Measurements from ENCODE around the gene CEMP1.
A peak's percentile ranks its signal among the peaks of the same experiment; 100 is the strongest.
"Not testable (repeated sequence)": the region's sequence is repeated elsewhere in the genome, so short reads cannot be mapped to it uniquely, and the experiment has no call there.

The CEMP1 gene

DNA sequence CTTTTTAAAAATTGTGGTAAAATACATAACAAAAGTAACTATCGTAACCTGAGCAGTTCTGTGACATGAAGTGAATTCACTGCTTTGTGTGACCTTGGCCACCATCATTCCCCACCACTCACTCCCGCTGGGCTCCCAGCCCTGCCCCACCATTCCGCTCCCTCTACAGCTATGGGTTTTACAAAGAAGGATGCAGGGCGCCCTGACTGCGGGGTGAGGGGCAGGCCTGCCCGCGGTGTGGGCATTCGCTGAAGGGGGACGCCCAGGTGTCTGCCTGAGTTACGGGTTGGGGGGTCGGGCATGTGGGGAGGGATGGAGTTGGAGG is at the start of gene CEMP1:
CEMP1 (minus strand) TSS at position 38 of the 325 bp plus-strand sequence. CDS start 335 bp downstream, outside the sequence.
- DNase-seq (ENCODE audit: low spot score): no peak

GRCh38 chr16:2580818-2581217 is 49.6 kb upstream of the CEMP1 start:
- not testable (repeated sequence) for DNase-seq (ENCODE audit: low spot score)

DNA sequence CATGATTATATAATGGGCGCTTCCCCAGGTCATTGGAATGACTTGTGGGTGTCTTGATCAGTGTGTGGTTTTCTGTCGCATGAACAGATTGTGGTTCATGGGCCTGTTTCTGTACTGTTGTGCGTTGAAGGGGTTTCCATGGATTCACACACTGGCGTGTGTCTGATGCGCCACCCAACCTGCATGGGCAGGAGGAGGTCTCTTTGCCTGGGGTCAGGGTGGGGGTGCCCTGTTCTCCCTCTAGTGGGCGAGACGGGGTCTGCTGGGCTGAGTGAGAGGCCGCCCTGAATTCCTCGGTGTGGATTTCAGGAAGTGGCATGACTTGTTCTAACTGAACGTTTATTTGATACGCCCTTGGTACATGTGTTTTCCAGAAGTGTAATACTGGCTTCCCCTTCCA is 48.9 kb upstream of the CEMP1 start:
- DNase-seq (ENCODE audit: low spot score): not testable (repeated sequence)

DNA sequence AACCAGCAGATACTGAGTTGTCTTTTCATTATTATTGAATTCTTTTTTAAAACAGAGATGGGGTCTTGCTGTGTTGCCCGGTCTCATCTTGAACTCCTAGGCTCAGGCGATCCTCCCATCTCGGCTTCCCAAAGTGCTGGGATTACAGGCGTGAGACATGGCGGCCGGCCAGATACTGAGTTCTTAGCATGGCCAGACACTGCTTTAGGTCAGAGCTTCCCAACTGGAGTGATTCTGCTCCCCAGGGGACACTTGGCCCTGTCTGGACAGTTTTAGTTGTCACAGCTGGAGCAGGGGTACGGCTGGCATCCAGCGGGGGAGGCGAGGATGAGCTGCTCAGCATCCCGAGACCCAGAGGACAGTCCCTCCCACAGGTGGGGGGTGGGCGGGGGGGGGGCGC is 47.7 kb upstream of the CEMP1 start:
- not testable (repeated sequence) for DNase-seq (ENCODE audit: low spot score)

DNA sequence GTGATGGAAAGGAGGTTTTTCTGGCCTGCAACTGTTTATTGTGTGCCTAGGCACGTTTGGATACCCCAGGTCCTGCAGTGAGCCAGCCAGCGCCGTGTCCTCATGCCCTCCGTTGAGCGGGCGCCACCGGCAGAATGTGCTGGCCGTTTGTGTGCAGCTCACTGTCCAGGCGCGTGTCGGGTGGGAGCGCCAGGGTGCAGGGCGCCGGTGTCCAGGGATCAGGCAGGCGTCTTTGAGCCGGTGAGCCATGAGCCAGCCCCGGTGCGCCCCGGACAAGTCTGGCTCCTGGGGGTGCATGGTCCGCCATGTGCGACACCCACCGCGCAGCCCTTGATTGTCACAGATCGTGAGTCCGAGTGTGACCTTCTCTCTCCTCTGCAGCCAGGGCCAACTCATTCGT is 45.8 kb upstream of the CEMP1 start:
- DNase-seq (ENCODE audit: low spot score): not testable (repeated sequence)

DNA sequence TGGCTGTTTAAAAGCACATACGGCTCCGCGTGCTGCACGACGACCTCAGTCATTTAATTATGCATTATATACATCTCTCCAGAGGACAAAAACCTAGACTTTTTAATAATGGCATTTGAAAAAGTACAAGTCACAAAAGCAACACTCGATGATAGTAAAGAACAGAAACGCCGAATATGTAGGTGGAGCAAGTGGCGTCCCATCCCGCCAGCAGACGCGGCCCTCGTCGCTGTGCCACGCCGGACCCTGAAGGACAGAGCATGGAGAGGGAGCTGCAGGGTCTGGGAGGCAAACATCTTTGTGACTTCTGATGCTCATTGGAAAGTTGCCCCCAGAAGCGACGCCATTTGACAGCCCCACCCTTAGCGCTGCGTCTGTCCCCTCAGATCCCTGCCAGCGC is 44.6 kb upstream of the CEMP1 start:
- not testable (repeated sequence) for DNase-seq (ENCODE audit: low spot score)

DNA sequence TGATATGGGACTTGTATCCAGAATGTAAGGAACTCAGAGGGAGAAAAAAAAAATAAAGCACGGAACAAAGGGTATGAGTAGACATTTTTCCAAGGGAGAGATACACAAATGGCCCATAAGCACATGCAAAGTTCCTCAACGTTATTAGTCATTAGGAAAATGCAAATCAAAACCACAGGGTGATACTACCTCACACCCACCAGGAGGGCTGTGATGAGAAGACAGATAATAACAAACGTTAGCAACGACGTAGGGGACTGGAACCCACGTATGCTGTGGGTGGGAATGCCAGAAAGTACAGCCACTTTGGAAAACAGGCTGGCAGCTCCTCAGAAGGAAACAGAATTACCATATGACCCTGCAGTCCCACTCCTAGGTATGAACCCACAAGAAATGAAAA is 41.5 kb upstream of the CEMP1 start:
- DNase-seq (ENCODE audit: low spot score): not testable (repeated sequence)

DNA sequence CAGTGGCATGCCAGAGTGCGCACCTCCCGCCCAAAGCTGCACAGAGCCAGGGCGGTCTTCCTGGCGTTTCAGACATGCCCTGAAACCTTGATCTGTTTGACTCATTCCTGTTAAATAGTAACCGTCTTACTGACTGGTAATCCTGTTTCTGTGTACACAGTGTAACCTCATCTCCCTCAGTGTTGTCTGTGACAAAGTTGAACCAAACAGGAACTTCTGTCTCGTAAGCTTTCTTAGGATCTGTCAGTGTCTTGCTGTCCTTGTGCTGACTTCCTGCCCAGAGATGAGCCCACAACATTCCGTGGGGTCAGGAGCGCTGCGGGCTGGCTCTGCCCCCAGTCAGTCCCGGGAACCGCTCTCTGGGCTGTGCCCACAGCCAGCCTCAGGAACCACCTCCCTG is 37.4 kb upstream of the CEMP1 start:
- not testable (repeated sequence) for DNase-seq (ENCODE audit: low spot score)

DNA sequence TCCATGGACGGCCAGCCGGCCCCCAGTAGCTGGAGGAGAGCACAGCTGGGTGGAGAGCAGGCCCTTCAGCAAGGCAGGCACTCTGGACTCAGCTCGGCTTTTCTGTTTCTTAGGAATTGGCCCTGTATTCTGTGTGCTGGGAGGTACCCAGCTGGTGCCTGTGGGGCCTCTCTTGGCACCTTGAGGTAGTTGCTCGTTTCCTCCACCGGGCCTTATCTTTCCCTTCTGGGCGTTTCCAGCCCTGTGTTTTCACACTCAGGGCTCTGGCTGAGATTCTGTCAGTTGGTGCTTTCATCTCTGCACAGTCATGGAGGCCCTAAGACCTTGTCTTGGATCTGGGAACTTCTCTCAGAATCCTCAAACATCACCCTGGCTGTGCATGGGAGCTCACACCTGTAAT is 36.3 kb upstream of the CEMP1 start:
- not testable (repeated sequence) for DNase-seq (ENCODE audit: low spot score)

DNA sequence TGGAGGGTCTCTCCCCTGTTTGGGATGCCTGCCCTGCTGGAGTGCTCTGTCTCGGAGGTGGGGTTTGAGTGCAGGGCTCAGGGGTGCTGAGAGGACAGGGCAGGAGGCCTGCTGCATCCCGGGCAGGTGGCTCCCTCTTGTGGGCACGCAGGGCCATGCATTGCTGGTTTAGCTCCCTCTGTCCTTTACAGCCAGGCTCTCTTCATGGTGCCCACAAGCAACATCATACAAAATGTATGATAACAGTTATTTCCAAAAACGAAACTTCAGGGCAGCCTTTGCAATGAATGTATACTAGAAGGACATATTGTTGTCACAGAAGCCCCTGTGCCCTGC is 29.6 kb upstream of the CEMP1 start:
- not testable (repeated sequence) for DNase-seq (ENCODE audit: low spot score)

DNA sequence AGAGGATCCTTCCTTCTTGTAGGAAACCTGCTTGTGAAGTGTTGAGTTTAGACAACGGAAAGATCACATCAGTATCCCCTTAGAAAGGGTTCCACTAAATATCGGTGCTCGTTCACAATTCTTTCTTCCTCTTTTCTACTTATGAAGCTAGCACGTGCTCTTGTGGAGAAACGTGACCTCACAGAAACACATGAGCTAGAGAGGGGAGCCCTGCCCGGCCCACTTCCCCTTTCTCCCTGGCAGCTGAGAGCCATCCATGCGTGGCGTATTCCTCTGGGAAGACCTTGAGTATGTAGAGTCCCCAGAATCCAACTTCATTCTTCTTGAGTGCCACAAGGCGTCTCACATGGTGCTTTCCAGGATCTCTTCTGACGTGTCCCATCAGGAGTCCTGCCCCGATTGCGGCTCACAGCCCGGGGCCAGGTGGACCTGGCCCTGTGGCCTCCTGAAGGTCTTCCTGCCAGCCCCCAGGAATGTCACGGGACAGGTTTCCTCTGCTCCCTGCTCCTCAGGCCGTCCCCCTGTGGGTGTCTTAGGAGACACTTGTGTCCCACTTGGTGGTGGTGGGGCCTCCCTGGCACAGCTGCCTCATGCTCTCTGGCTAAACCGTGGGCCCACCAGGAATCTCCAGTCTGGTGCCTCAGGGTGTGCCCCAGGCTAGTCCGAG is 29.1 kb upstream of the CEMP1 start:
- not testable (repeated sequence) for DNase-seq (ENCODE audit: low spot score)

DNA sequence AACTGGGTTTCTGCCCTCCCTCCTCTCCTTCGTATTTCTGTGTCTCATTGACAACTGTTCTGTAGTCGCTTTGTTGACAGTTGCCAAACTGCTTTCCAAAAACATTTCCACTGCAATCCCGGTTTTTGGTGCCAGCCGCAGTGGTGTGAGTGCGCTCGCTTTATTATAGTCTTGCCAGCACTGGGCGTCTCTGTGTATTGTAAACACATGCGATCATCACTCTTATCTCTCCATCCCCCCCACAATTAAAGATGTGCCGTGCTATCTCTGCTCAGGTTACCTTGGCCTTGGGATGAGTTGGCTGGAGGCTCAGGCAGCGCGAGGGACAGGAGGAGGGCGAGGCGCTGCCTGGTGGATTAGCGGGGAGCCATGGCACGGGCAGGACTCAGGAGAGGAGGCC is 25.9 kb upstream of the CEMP1 start:
- DNase-seq (ENCODE audit: low spot score): not testable (repeated sequence)

DNA sequence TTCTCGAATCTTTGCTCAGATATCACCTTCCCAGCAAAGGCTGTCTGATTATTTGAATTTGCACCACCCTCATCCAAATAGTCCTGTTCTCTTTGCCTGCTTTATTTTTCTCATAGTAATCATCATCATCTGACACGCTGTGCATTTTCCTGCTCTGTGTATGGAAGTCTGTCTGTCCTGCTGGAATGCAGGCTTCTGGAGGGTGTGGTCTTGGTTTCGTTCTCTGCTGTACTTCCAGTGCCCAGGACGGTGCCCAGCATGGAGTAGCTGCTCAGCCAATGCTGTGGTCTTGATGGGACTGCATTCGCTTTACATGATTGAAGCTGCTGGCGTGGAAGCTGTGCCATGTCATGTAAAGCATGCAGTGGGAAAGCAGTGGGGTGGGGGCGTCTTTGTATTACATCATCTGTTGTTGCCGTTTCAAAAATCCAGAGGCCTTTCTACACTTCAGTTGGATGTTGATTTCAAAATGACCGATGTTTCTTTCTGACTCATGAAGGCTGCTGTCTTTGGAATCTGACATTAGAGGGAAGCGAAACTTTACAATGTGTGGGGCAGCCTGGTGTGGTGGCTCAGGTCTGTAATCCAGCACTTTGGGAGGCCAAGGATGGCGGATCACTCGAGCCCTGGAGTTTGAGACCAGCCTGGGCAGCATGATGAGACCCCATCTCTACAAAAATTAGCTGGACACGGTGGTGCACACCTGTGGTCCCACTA is 23.7 kb upstream of the CEMP1 start:
- not testable (repeated sequence) for DNase-seq (ENCODE audit: low spot score)

DNA sequence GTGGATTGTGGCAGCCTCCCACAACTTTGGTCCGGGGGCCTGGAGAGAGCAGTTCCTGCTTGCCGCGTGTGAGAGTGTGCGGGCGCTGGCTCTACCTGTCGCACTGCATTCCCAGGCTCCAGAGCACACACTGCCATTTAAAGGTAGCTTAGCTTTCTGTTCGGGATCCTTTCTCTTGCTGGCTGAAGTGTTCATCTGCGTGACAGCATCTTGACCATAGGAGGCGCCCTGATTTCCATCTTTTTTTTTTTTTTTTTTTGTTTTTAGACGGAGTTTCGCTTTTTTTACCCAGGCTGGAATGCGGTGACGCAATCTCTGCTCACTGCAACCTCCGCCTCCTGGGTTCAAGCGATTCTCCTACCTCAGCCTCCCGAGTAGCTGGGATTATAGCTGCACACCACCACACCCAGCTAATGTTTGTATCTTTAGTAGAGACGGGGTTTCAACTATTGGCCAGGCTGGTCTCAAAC is 20.2 kb upstream of the CEMP1 start:
- not testable (repeated sequence) for DNase-seq (ENCODE audit: low spot score)

DNA sequence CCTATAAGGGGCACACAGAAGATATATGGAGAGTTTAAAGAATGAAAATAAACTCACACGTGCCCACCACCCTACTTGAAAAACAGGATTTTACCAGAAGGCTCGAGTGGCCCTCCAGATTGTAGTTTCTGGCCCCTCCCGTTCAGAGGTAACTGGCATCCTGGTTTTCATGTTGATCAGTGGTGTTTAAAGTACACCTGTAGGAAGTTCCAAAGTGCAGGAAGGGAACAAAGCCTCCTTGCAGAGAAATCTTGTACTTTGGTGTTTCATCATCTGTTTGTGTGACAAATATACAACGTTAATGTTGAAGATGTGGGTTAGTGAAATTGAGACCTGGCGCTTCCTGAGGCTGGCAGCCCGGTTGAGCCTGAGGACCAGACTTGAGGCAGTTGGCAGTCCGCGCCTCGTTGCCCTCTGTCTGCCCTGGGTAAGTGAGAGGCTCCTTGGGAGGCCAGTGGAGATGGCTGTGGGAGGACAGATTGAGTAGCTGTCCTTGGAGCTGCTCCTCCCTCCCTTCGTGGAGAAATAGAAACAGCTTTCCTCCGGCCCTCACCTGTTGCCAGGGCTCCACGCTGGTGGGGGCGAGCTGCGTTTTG is 19.2 kb upstream of the CEMP1 start:
- not testable (repeated sequence) for DNase-seq (ENCODE audit: low spot score)

DNA sequence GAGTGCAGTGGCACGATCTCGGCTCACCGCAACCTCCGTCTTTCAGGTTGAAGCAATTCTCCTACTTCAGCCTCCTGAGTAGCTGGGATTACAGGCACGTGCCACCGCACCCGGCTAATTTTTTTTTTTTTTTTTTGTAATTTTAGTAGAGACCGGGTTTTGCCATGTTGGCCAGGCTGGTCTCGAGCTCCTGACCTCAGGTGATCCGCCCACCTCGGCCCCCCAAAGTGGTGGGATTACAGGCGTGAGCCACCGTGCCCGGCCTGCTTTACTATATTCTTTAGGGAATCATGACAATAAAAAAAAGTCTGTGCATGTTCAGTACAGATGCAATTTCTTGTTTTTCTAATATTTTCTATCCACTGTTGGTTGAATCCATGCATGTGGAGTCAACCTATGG is 12.6 kb upstream of the CEMP1 start:
- not testable (repeated sequence) for DNase-seq (ENCODE audit: low spot score)

GRCh38 chr16:2541409-2541808 is 10.2 kb upstream of the CEMP1 start:
- DNase-seq (ENCODE audit: low spot score): not testable (repeated sequence)

GRCh38 chr16:2540912-2541311 is 9.7 kb upstream of the CEMP1 start:
- DNase-seq (ENCODE audit: low spot score): not testable (repeated sequence)

DNA sequence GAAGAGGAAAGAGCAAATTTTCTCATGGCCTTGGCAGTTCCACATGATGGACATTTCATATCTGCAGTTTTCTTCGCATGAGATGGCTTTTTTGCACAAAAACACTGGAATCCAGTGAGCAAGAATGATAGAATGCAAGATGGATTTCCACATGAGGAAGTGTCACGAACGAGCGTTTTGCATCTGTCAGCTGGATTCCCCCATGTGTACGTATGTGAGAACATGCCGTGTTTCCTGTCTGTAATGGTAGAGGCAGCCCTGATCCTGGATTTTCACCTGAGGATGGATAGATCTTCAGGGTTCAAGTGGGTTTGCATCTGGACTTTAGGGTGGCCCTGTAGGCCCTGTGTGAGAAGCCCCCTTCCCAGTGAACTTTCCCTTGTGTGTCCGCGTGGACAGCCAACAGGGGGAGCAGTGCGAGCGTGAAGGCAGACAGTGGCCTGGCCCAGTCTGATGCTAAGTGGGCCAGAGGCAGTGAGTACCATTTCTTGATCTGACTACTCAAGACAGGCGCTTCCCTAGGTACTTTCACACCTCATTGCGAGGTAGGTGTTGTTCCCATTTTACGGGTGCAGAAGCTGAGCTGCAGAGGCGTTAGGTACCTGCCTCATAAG is 8.7 kb upstream of the CEMP1 start:
- DNase-seq (ENCODE audit: low spot score): not testable (repeated sequence)

DNA sequence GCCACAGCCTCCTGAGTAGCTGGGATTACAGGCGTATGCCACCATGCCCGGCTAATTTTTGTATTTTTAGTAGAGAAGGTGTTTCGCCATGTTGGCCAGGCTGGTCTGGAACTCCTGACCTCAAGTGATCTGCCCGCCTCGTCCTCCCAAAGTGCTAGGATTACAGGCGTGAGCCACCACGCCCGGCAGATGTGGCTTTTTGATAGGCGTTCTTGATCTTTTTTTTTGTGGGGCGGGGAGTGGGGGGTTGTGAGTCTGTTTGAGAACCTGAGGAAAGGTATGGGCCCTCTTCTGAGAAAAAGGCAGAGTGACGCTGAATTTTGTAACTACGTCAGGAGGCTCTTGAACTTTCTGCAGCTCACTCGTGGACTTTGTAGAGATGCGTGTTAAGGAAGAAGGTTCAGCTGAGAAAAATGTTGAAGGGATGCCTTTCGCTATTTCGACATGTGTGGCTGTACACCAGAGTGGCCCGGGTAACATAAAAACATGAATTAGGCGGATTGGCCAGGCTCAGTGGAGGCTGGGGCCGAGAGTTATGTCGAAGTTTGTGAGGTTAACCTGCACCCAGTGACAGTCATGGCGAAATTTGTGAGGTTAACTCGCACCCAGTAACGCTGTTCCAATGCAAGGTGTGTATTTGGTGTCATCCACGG is 8.1 kb upstream of the CEMP1 start:
- DNase-seq (ENCODE audit: low spot score): not testable (repeated sequence)

DNA sequence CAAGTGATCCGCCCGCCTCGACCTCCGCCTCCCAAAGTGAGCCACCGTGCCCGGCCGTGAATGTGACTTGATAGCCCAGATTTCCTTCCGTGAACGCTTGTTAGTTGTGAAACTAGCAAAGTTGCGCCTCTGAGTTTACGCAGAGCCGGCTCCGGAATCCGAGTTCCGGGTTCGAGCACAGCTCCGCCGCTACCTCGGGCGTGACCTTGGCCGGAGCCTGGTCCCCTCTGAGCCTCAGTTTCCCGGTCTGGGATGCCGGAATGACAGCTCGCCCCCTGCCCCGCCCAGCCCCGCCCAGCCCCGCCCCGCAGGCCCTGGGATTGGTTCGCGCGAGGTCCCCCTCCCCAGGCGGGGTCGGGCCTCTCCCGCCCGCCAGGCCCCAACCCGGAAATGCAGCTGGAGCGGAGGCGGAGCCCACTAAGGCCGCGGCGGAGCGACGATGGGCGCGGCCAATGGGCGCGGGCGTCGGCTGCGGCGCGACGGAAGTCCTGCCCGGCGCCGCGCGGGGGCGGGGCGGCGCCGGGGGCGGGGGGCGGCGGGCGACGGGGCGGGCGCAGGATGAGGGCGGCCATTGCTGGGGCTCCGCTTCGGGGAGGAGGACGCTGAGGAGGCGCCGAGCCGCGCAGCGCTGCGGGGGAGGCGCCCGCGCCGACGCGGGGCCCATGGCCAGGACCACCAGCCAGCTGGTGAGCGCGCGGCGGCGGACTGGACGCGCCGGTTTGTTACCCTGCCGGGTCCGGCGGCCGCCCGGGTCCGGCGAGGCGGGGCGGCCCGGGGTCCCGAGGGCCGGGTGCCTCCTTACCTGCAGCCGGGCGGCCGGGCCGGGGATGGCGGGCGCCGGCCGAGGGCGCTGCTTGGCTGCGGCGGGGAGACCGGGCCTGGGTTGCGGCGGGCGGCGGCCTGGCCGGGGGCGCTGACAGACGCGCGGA is 6.5 kb upstream of the CEMP1 start, which contains the start of gene PDPK1:
PDPK1 (plus strand) TSS at position 571 of the 929 bp plus-strand sequence; CDS start at position 663, 92 bp downstream.
- peak; percentile 96 for DNase-seq (ENCODE audit: low spot score)
